KOPT-K1 (cell line): ENCODE measurements around the gene SNUPN.

Experiments
- H3K27ac ChIP-seq: fragments of 200-600 bp; sonication (generic); 2 replicates; pipeline ENCODE4 v1.5.1; 2016; ENCODE audit warnings: antibody characterized with exemption, mild to moderate bottlenecking, low read depth, low read length; ENCODE audit not compliant: poor library complexity, severe bottlenecking
- H3K36me3 ChIP-seq: fragments of 200-600 bp; sonication (generic); 2 replicates; pipeline ENCODE4 v1.5.1; 2017; ENCODE audit warnings: antibody characterized with exemption, mild to moderate bottlenecking, low read length, moderate library complexity; ENCODE audit not compliant: insufficient read depth
- H3K9me3 ChIP-seq: fragments of 200-600 bp; sonication (generic); 2 replicates; pipeline ENCODE4 v1.5.1; 2017; ENCODE audit warnings: antibody characterized with exemption, low read length, mild to moderate bottlenecking; ENCODE audit not compliant: insufficient read depth, poor library complexity, severe bottlenecking

Gene SNUPN

DNA sequence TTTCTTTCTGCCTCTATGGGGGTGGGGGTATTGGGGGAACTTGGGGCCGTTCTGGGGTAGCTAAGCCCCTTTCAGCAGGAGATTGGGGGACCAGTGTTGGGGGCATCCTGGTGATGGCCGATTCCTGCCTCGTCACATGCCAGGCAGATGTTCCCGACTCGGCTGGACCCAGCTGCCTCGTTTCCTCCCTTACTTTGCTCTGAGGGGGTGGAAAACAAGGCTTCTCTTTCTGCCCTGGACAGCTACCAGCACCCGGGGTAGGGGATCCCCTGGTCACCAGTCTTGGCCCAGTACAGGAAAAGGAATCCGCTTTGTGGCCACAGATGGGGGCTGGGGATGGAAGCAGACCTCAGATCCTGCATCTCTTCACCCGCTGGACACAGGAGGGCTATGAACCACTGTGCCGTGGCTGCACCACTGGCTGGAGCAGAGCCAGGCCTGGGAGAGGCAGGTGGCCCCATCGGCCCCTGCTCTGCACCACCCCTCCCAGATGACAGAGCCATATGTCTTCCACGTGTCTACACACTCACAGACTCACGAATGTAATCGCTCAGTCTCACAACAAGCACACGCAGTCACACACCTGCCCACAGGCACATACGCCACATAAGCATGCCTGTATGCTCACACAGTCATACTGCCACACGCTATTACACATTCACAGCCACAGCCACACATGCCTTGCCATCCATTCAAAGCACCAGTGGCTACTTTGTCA, 34.6 kb upstream of the SNUPN start:
- Histone ChIP-seq H3K36me3 (no peaks in the 10 kb centered on the region), H3K27ac (no peak overlapping the region), H3K9me3 (no peaks in the 10 kb centered on the region)

DNA sequence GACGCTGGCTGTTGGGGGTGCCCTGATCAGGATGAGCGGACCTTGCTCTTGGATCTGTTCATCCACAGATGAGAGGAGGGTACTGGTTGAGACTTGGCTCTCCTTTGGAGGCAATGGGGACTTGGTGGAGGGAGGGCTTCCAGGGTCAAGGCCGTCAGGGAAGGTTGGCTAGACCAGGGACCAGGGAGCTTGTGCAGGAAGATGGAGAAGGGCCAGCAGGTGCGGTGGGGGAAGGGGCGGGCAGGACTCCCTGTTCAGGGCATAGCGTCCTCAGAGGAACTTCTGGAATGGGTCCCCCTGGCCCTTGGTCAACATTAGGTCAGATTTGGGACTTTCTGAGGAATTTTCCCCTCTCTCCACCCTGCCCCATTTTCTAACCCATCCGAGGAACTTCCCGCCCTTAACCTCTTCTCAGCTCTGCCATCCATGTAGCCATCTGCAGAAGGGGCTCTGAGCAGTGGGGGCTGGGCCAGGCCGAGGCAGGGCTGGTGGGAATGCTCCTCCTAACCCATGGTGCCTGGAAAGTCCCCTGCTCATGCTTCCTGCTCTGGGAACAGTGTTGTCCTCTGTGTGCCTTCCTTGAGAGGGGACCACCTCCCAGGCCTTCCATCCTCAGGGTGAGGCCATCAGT, 33.7 kb upstream of the SNUPN start:
- Histone ChIP-seq H3K9me3 (no peaks in the 10 kb centered on the region), H3K36me3 (no peaks in the 10 kb centered on the region), H3K27ac (no peak overlapping the region)

DNA sequence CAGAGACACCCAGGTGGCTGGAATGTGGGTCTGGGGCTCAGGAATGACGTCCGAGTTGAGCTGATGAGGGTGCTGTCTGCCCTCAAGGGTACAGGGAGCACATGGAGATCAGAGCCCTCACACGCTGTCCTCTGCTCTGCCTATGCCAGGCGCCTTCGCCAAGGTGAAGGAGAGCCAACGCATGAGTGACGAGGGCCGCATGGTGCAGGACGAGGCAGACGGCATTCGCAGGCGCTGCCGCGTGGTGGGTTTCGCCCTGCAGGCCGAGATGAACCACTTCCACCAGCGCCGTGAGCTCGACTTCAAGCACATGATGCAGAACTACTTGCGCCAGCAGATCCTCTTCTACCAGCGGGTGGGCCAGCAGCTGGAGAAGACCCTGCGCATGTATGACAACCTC, 31.3 kb upstream of the SNUPN start:
- Histone ChIP-seq H3K27ac (no peak overlapping the region), H3K36me3 (no peaks in the 10 kb centered on the region)

DNA sequence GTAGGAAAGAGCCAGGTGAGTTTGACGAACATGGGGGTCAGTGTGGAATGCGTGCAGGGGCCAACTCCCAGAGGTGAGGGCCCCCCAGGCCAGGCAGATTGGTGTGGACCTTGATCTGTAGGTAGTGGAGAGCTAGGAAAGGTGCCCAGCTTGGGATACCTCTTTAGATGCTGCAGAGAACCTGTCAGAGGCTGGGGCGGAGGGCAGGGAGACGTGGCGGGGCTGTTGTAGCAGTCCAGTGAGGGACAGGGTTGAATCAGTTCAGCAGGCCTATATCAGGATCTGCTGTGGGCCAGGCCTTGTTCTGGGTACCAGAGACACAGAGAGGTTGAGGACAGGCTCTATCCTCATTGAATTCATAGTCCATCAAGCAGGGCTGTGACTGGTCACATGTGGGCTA, 30.8 kb upstream of the SNUPN start:
- H3K36me3 ChIP-seq: no peaks in the 10 kb centered on the region
- no peaks in the 10 kb centered on the region for H3K9me3 ChIP-seq
- H3K27ac ChIP-seq: no peak overlapping the region

More for the DNA sequence above, 31.3 kb upstream of the SNUPN start:
- no peaks in the 10 kb centered on the region for H3K9me3 ChIP-seq

DNA sequence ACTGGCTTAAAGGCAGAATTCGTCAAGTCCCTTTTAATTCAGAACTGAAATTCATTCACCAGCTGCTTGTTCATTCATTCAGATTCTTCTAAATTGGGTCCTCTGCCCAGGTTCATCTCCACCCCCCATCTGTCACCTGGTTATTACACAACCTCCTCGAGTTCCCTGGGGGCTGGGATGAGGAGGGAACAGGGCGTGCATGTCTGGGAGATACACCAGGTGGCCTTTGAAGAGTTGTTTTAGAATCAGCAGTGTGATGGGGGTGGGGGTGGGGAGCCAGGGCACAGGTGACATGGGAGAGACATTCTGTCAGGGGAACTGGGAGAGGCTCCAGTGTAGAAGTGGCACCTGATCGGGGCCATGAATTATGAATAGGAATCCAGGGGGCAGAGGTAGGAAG, 30.4 kb upstream of the SNUPN start:
- no peaks in the 10 kb centered on the region for H3K36me3 ChIP-seq
- no peaks in the 10 kb centered on the region for H3K9me3 ChIP-seq
- no peak overlapping the region for H3K27ac ChIP-seq

DNA sequence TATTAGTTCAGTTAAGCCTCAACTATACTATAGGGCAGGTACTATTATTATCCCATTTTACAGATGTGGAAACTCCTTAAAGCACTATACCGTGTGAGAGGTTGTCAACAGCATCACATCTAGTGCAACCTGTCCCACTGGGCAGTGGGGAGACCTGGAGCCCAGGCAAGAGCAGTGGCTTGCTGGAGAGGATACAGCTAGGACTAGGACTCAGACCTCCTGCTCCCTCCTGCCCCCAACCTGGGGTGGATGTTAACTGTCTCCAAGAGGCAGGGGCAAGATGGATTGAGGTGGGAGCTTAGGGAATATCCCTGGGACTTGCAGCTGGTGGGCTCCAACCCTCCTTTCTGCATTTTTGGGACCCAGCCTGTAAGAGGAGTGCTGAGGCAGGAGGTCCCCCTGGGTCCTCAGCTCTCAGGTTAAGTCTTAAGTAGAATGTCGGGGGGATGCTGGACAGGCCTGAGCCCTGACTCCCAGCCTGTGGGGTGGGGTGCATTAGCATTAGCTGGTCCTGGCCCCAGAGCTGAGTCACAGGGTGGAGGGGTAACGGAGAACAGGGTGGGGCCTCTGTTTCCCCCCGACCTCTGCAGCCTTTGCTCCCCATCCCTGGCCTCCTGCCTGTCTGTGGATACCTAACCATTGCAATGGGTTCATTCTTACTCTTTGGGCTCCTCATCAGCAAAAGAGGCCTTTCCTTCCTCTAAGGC, 28.8 kb upstream of the SNUPN start:
- no peak overlapping the region for H3K27ac ChIP-seq
- no peaks in the 10 kb centered on the region for H3K9me3 ChIP-seq
- H3K36me3 ChIP-seq: no peaks in the 10 kb centered on the region

DNA sequence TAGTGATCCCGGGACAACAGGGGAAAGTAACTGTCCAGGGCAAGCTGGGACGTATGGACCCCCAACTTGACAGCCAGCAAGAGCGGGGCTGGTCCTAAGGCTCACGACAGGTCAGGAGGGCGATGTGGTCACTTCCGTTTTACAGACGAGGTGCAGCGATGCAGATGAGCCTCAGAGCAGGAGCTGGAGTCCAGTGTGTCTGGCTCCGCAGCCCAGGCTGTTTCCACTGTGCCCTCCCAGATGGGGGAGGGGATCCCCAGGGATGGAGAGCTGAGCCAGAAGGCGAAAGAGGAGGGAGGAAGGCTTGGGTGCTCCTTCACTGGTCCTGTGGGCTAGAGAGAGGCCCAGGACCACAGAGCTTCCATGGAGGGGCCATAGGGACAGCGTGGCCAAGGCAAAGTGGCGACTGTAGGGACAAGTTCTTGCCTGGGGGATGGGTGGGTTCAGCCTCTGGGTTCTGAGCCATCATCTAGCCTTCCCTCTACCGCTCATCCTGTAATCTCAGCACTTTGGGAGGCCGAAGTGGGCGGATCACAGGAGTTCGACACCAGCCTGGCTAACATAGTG, 27.9 kb upstream of the SNUPN start:
- Histone ChIP-seq H3K27ac (no peak overlapping the region), H3K9me3 (no peaks in the 10 kb centered on the region), H3K36me3 (no peaks in the 10 kb centered on the region)

DNA sequence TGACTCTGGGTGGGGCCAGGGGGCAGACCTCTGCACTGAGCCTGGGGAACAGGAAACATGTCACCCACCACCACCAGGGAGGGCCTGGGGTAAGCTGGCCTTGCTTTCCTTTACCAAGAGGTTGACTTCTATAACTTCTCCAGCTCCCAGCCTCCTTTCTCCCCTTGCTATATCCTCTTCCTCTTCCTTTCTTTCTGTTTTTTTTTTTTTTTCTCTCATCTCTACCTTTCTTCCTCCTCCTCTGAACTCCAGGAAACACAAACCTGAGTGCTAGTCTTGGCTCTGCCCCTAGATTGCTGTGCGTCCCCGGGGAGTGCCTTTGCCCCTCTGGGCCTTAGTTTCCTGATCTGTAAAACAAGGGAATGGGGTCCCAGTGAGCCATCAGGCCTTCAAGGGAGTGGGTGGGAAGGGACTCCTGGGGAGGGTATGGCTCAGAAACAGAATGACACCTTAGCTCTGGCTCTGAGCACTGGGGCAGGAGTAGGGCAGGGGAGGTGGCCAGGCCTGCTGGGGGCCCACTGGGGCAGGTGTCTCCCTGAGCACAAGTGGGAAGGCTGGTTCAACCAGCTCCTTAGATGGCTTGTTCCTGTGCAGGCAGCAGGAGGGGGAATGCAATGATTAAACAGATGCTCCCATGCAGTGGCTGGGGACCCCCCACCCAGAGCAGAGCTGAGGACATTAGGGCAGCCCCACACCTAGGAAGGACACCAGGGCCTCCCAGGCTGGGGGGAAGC, 26.5 kb upstream of the SNUPN start:
- peak overlapping the region; percentile 51 for H3K27ac ChIP-seq
- H3K36me3 ChIP-seq: no peaks in the 10 kb centered on the region
- H3K9me3 ChIP-seq: no peaks in the 10 kb centered on the region

DNA sequence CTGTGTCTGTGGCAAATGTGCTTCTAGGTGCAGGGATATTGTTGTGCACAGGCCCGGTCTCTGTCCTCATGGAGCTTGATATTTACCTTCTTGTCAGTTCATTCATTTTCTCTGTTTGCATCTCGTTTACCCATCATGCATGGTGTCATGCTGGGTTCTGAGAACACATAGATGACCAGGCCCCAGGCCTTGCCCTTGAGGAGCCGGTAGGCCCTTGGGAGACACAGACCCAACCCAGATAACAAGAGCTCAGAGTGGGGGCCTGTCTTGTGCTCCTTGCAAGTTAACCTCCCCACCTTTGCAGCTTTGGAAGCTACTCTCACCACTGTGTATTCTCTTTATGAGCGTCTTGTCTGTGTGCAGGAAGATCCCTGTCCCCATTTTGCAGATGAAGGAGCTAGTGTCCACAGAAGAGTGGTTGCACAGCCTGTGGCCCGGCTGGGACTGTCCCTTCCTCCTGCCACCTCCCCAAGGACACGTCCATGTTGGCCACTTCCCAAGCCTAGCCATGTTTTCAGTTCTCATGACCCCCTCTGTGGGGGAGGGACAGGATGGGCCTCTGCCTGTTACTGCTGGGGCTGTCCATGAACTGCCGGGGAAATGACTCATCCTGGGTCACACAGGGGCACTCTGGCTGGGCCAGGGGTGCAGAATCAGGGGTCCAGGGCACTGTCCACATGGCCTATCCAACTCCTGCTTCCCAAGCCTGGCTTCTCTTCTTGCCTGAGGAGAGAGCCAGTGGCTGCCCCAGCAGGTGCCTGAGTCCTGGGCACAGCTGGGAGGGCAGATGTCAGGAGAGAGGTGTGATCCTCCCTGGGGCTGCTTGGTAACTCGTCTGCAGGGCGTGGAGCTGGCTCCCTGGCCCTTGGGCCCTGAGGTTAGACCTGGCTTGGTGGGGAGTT, 25.6 kb upstream of the SNUPN start:
- no peaks in the 10 kb centered on the region for H3K9me3 ChIP-seq
- no peaks in the 10 kb centered on the region for H3K36me3 ChIP-seq
- H3K27ac ChIP-seq: peak overlapping the region; percentile 51

DNA sequence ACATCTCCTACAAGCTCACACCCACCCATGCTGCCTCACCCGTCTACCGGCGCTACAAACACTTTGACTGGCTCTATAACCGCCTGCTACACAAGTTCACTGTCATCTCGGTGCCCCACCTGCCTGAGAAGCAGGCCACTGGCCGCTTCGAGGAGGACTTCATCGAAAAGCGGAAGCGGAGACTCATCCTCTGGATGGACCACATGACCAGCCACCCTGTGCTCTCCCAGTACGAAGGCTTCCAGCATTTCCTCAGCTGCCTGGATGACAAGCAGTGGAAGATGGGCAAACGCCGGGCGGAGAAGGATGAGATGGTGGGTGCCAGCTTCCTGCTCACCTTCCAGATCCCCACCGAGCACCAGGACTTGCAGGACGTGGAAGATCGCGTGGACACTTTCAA, 24.3 kb upstream of the SNUPN start:
- no peaks in the 10 kb centered on the region for H3K9me3 ChIP-seq
- H3K27ac ChIP-seq: no peak overlapping the region
- no peaks in the 10 kb centered on the region for H3K36me3 ChIP-seq

DNA sequence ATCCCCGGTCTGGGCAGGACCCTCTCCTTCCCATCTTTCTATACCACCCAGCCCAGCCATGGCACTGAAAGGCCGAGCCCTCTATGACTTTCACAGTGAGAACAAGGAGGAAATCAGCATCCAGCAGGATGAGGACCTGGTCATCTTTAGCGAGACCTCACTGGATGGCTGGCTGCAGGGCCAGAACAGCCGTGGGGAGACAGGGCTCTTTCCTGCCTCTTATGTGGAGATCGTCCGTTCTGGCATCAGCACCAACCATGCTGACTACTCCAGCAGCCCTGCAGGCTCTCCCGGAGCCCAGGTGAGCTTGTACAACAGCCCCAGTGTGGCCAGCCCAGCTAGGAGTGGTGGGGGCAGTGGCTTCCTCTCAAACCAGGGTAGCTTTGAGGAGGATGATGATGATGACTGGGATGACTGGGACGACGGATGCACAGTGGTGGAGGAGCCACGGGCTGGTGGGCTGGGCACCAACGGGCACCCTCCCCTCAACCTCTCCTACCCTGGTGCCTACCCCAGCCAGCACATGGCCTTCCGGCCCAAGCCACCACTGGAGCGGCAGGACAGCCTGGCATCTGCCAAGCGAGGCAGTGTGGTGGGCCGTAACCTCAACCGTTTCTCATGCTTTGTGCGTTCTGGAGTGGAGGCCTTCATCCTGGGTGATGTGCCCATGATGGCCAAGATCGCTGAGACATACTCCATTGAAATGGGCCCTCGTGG, 23.7 kb upstream of the SNUPN start:
- no peaks in the 10 kb centered on the region for H3K36me3 ChIP-seq
- no peak overlapping the region for H3K27ac ChIP-seq
- H3K9me3 ChIP-seq: no peaks in the 10 kb centered on the region

DNA sequence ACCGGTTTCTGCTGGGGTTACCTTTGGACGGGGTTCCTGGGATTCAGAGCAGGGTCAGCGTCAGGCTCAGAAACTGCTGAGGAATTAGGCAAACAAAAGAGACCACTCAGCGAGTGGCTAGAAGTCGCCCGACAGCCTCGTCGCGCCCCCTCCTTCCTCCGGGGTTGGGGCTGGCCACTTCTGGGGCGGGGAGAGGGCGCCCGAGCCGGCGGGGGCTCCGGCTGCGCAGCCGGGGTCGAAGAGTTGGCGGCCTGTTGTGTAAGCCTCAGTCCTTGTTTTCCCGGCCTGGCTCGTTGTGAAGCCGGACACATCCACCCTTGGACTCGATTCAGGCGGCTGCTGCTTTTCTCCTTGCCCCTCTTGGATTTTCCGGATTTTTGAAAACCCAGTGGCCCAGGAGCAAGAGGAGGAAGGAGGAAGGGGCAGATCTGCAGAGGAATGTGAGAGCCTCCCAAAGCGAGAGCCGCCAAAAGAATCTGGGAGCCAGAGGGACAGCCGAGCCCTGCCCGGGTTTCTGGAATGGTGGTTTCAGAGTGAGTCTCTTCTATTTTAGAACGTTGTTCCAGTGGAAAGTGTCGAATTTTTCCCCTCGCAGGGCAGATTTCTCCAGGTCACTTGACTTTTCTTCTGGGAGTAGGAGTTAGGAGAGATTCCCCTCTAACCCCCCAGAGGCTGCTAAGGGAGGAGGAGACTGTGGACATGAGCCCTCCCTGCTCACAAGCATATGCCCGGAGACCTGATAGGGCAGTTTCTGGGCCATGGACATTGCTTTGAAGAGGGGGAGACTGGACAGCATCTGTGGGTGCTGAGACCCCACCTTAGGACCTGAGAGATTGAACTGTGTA, 22.9 kb upstream of the SNUPN start:
- H3K36me3 ChIP-seq: no peaks in the 10 kb centered on the region
- no peaks in the 10 kb centered on the region for H3K9me3 ChIP-seq
- H3K27ac ChIP-seq: no peak overlapping the region
